NCI-H446 (cell line): Measurements from ENCODE around the gene FEZ2.
A peak's percentile ranks its signal among the peaks of the same experiment; 100 is the strongest.

ENCODE experiments used
- DNase-seq, 2 experiments: peaks; one replicate each; lab custom pipeline; 2025; lab: John Stamatoyannopoulos, UW

FEZ2 gene

DNA sequence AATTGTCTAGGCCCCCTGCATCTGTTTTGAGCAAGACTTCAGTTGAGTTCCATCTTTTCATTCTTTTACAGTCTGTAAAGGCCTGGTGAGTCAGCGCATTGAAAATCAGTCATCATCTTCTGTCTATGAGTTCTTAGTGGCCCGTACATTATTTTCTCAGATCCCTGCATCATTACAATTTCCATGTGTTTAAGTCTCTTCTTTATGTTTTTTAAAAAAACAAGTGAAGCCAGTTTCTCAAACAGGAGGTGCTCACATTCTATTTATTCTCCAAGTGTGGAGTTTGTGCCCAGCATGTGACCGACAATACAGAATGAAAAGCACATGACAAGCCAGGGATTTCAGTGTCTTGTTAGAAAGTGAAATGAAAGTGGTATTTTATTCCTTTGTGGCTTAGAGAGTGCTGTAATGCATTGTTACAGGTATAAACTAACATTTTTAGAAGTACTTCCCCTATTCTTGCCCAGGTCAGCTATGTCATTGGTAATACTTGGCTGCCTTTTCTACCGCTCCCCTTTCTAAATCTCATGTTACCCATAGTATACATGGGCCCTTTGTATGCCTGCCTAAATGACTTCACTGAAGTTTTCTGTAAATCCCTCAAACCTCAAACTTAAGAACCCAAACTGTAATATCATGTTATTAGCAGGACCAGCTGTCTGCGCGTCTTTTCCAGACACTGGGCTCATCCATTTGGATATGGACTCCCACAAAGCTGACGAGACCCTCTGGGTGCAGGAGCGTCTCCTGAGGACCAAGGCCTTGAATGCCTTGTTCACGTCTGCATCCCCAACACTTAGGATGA, 67.6 kb downstream of the FEZ2 start:
- DNase-seq: no peak

DNA sequence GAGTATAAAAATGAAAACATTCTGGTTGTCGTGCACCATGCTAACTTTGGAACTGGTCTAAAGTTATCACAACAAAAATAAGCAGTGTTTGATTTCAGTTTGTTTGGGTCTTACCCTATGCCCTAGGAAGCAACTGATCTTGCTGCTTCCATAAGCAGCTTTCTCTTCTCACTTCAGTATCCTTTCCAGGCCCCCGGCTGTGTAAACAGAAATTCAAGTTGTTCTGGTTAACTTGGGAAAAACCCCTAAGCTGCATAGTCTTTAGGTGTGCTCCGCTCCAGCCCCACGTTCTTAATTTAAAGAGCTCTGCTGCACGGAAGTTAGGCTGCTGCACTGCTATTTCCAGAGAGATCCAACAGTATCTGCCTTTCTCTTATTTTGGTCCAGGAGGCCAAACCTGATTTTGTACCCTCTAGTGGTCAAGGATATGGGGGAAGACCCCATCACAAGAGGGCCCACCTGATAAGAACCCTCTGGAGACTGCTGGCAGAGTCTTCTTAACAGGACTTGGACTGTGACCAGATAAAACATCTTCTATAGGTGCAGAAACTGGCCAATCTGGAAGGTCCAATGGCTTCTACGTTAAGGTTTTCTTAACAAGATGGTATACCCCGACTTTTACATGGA, 69.1 kb downstream of the FEZ2 start:
- no peak for DNase-seq

DNA sequence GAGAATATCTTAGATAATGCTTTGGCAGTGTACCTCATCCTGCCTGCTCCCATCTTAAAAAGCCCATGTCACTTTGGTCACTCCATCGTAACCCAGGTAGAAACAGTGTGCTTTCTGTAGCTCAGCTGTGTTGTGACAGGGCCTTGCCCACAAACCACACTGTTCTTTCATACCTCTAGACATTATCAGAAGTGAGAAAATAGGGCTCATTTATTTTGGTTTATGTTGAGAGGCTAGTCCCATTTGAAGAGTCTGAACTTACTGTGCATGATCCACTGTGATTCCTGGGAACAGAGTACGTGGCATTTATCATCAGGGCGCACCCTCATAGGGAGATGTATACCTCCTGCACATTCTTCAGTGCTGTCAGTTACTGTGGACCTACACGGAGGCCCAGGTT, 69.7 kb downstream of the FEZ2 start:
- no peak for DNase-seq

DNA sequence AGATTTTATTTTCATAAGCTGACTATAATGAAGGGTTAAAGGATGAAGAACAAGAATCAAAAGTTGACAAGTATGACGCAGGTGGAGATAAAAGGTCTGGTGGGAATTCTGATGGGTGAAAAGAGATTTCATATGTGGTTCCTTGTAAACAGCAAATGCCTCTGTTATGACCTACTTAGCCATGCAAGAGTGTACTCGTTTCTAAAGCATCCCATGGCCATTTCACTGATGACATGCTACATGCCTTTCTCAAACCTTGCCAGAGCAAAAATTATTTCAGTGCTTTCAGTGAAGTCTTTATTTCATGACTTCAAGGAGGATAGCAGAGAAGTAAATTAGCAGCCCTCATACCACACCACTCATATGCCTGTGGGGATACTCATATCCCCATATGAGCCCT, 71.7 kb downstream of the FEZ2 start:
- no peak for DNase-seq

DNA sequence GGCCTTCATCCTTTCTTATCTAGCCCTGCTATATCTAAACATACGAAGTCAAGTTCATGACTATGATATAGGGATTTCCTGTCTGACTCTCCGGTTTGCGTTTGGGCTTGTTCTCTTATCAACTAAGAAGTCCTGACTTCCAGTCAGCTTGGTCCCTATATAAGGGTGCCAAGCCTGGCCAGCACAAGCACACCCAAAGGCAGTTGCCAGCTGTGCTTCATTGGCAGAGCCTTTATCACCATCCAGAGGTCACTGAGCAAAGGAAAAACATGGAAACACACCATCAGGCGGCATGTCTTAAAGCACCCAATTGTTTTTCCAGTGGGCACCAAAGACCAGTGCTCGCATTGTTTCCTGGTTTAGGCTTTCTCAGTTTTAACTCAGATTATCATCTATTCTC, 72.7 kb downstream of the FEZ2 start:
- no peak for DNase-seq

DNA sequence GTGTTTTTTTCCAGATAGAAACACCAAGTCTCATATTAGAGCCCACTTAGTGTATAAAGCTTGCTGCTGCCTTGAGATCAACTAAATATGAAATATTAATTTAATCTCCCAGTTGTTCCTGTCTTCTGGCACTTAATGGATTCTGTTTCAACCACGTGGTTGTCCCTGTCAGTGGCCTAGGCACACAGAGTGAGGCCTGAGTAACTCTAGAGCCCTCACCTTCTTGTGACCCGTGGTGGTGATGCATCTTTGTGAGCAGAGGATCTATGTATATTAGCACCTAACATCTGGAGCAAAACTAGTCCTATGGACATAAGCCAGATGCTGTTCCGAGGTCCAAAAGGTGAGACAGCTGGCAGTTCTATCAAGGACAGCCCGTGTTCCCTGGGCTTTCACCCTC, 74.8 kb downstream of the FEZ2 start:
- no peak for DNase-seq

DNA sequence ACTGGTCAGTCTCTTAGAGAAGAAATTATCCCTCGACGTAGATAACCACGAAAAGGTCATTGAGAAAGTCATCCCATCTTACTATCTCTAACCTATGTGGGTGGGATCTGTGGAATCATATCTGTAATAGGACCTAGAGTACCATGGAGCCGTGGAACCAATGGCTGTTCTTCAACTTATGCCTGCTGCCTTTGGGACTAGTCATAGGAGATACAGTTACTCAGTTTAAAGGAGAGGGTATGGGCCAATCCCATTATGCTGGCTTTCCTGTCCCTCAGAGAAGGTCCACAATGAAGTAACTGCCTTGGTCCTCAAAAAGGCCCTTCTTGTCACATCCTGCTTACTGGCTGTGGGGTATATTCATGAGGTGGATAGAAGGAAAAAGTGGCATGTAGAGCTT, 77.5 kb downstream of the FEZ2 start:
- DNase-seq: no peak

DNA sequence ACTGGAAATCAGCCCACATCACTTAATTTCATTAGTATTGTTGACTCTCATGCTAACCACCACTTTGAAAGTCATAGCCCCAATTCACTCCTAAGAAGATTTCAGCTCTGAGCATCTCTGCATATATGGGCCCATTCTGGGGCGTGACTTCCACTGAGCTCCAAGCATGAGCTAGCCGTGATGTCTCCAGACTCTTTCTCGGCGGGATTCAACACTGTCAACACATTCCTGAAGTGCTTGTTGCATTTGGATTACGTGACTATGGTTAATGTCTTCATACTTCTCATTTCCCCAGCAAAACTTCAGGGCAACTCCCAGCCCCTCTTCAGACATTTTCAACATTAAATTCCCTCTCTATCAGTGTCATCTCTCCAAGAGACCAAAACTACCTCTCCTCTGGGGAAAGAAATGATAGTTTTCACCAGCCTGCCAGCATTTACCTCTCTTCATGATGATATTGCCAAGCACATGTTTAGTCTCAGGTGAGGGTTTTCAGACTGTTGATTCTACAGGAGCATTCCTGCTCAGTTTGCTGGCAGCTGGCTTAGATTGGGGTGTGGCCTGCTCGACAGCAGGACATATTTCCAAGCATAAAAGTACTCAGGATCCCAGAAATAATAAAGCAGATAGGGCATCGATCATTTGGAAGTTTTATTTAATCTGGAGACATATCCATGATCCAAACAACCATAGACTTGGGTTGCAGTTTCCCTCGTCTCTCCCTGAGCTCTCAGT, 81.7 kb downstream of the FEZ2 start:
- DNase-seq: no peak

DNA sequence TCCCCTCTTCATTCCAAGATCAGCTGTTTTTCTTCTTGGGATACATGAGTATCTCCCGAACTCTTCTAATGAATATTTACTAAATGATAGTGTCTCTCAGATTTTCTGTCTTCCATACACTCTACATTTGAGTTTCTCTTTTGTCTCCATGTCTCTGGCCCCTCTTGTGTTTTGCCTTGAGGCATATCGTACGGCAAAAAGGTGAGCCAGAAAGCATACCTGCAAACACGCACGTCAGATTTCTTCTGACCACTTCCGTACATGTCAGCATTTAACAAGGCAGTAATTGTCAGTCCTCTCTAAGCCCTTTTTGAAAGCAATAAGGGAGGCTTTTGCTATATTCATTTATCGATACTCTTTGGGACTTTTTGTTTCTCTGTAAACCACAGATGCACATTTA, 82.4 kb downstream of the FEZ2 start:
- DNase-seq: no peak

DNA sequence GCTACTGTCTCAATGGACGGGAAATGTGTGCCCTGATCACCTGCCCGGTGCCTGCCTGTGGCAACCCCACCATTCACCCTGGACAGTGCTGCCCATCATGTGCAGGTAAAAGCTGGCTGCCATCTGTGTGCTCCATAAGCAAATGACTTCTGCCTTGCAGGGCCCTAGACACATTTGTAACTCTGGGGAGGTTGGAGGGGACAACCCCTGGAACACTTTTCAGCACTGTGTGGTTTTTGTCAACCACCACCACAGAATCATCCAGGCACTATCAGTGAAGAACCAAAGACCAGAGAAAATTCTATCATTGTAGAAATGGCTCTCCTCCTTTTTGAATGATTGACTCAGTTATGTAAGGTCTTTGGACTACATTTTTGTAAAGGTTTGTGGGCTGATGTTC, 84.3 kb downstream of the FEZ2 start:
- DNase-seq: no peak

DNA sequence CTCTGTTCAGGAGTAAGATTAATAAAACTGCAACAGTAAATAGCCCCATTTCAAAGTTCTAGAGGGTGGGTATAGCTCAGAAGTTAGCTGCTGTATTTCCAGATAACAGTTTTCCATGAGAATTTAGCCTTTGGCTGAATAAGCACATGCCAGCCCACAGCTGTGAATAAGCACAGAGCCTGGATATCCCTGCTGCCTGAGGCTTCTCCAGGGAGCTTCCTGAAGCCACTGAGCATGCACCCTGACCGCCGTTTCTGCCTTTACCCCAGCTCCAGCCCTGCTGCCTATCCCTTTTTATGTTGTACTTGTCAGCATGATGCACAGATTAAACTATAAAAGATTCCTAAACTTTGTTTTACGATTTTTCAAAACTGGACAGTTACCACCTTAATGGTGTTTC, 85.3 kb downstream of the FEZ2 start:
- no peak for DNase-seq

DNA sequence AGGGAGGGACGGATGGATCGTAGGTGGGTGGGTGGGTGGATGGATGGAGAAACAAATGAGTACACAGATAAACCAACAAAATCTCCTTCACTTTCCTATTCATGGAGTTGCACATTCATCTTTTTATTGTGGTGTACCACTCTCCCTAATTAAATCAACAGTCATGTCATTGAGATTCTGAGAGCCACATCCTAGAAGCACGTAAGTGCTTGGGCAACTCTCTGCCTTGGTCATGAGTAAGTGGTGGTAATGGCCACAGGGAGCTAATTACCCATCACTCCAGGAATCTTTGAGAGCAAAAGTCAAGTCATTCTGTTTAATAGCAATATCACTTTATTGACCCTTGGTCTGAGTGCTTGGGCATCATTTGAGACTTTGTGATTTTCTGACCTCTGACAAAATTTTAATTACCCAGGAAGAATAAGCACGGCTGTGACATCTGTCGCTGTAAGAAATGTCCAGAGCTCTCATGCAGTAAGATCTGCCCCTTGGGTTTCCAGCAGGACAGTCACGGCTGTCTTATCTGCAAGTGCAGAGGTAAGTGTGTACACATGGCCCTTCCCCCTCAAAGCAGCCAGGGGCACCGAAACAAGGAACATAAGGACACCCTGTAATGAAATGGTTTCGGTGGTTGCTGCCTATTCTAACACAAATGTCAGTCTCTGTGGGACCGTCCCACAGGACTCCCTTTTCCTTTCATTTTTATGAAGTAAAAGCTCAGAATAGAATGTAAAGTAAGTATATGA, 85.9 kb downstream of the FEZ2 start:
- DNase-seq: no peak

DNA sequence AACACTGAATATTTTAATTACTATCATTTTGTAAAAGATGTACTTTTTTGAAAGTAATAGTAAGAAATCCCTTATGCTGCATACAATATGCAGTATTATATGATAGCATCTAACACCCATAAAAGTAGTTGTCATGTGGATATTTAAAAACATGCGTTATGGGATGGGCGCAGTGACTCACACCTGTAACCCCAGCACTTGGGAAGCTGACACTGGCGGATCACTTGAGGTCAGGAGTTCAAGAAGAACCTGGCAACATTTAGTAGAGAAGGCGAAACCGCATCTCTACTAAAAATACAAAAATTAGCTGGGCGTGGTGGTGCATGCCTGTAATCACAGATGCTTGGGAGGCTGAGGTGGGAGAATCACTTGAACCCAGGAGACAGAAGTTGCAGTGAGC, 88.9 kb downstream of the FEZ2 start:
- no peak for DNase-seq

DNA sequence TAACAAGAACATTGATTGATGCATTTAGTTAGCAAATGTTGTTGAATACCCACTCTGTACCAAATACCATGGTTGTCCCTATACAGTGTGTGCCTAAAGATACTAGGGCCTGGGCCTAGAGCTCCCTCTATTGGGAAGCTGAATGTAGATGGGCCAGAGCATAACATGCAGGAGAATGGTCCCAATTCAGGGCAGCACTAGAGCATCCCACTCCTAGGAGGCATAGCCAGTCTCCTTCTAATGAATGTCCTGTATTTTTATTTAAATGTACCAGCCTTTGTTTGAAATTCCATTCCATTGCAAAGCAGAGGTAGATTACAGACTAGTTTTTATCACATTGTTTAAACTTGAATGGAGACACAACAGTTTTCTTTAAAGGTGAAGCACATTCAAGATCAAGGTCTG, 90.6 kb downstream of the FEZ2 start:
- peak; percentile 9 to 73 for DNase-seq
